Inflammatory macrophage treated with lipopolysaccharide for 4 hours (primary cell): Measurements from ENCODE around the gene HIGD1C.
"Not testable (repeated sequence)": the region's sequence is repeated elsewhere in the genome, so short reads cannot be mapped to it uniquely, and the experiment has no call there.

Source experiments
- DNase-seq: peaks from one replicate; pipeline ENCODE4 v3.0.0-alpha.2; 2020

Gene HIGD1C

GRCh38 chr12:50952510-50952909 is at the start of gene HIGD1C:
TSS of gene HIGD1C (plus strand) at chr12:50952544. CDS start at chr12:50953999, 1,455 bp downstream.
- no peak for DNase-seq

GRCh38 chr12:50908479-50908878 is 43.9 kb upstream of the HIGD1C start:
- DNase-seq: not testable (repeated sequence)

GRCh38 chr12:50912361-50912760 is 40.0 kb upstream of the HIGD1C start:
- DNase-seq: not testable (repeated sequence)

GRCh38 chr12:50913224-50913623 is 39.1 kb upstream of the HIGD1C start:
- DNase-seq: no peak

- no peak for DNase-seq
Measured at GRCh38 chr12:50914872-50915484, 37.4 kb upstream of the HIGD1C start.

GRCh38 chr12:50916292-50916691 is 36.1 kb upstream of the HIGD1C start:
- no peak for DNase-seq

GRCh38 chr12:50918584-50919316 is 33.6 kb upstream of the HIGD1C start:
- no peak for DNase-seq

GRCh38 chr12:50922820-50923219 is 29.5 kb upstream of the HIGD1C start:
- DNase-seq: peak; percentile 28

GRCh38 chr12:50923361-50924130 is 28.8 kb upstream of the HIGD1C start:
- DNase-seq: peak; percentile 31

- DNase-seq: no peak
Measured at GRCh38 chr12:50924131-50924438, 28.3 kb upstream of the HIGD1C start.

- peak; percentile 77 for DNase-seq
Measured at GRCh38 chr12:50924439-50925341, 27.7 kb upstream of the HIGD1C start.

- DNase-seq: no peak
Measured at GRCh38 chr12:50925342-50925651, 27.0 kb upstream of the HIGD1C start.

GRCh38 chr12:50925920-50926319 is 26.4 kb upstream of the HIGD1C start:
- no peak for DNase-seq

GRCh38 chr12:50926415-50926814 is 25.9 kb upstream of the HIGD1C start:
- no peak for DNase-seq

- DNase-seq: not testable (repeated sequence)
Measured at GRCh38 chr12:50926932-50927331, 25.4 kb upstream of the HIGD1C start.

GRCh38 chr12:50927356-50927755 is 25.0 kb upstream of the HIGD1C start:
- no peak for DNase-seq

- no peak for DNase-seq
Measured at GRCh38 chr12:50927766-50928224, 24.5 kb upstream of the HIGD1C start.

GRCh38 chr12:50928392-50928791 is 24.0 kb upstream of the HIGD1C start:
- no peak for DNase-seq

- no peak for DNase-seq
Measured at GRCh38 chr12:50929831-50930230, 22.5 kb upstream of the HIGD1C start.

- not testable (repeated sequence) for DNase-seq
Measured at GRCh38 chr12:50930477-50930876, 21.9 kb upstream of the HIGD1C start.

GRCh38 chr12:50932787-50933280 is 19.5 kb upstream of the HIGD1C start:
- DNase-seq: no peak

GRCh38 chr12:50933459-50934124 is 18.8 kb upstream of the HIGD1C start:
- DNase-seq: peak; percentile 32
